Measurements from ENCODE around the gene ZRANB2.

GRCh38 chr1:71072273-71072672 is 8.6 kb downstream of the ZRANB2 start:
- TF ChIP-seq, protein P1, sequence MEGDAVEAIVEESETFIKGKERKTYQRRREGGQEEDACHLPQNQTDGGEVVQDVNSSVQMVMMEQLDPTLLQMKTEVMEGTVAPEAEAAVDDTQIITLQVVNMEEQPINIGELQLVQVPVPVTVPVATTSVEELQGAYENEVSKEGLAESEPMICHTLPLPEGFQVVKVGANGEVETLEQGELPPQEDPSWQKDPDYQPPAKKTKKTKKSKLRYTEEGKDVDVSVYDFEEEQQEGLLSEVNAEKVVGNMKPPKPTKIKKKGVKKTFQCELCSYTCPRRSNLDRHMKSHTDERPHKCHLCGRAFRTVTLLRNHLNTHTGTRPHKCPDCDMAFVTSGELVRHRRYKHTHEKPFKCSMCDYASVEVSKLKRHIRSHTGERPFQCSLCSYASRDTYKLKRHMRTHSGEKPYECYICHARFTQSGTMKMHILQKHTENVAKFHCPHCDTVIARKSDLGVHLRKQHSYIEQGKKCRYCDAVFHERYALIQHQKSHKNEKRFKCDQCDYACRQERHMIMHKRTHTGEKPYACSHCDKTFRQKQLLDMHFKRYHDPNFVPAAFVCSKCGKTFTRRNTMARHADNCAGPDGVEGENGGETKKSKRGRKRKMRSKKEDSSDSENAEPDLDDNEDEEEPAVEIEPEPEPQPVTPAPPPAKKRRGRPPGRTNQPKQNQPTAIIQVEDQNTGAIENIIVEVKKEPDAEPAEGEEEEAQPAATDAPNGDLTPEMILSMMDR (conservative IDR thresholded peaks at IDR 0.05; ENCODE audit: low read depth, low read length) = no peak
- TF ChIP-seq EZH2 (IDR thresholded peaks at IDR 0.05; ENCODE audit: borderline replicate concordance, low read depth, low read length, poor library complexity, severe bottlenecking) = no peak
